HepG2 (cell line): Measurements from ENCODE around the gene LDLRAD4. TPM values are rescaled to one million over a fixed set of nuclear protein-coding genes. Genes with fewer than 3 reads are reported as not detected.
A peak's percentile ranks its signal among the peaks of the same experiment; 100 is the strongest.

Experiments used
- HMG20A ChIP-seq: IDR thresholded peaks from 2 replicates; pipeline ENCODE4 v1.6.1; 2016; ENCODE audit warnings: borderline replicate concordance
- IKZF1 ChIP-seq: fragments of 450-650 bp; IDR thresholded peaks from 2 replicates; pipeline ENCODE4 v1.7.1; 2016
- KLF12 ChIP-seq: sonication (generic); formaldehyde crosslinking; IDR thresholded peaks from 2 replicates; pipeline ENCODE4 v1.4.0; 2020; ENCODE audit warnings: missing genetic modification reagents, borderline replicate concordance
- NPAS2 ChIP-seq: sonication (generic); formaldehyde crosslinking; IDR thresholded peaks from 2 replicates; pipeline ENCODE4 v1.8.0; 2022; ENCODE audit warnings: mild to moderate bottlenecking, missing genetic modification reagents, borderline replicate concordance
- ZEB1 ChIP-seq: IDR thresholded peaks from 2 replicates; pipeline ENCODE4 v1.6.1; 2012; ENCODE audit warnings: mild to moderate bottlenecking, low read depth, inconsistent platforms; ENCODE audit not compliant: insufficient replicate concordance
- ZNF619 ChIP-seq: sonication (generic); formaldehyde crosslinking; IDR thresholded peaks from 2 replicates; pipeline ENCODE4 v1.4.0; 2020; ENCODE audit warnings: mild to moderate bottlenecking, missing genetic modification reagents
- ZNF781 ChIP-seq: sonication (generic); formaldehyde crosslinking; IDR thresholded peaks from 2 replicates; pipeline ENCODE4 v1.5.1; 2020; ENCODE audit warnings: borderline replicate concordance, mild to moderate bottlenecking, missing genetic modification reagents; ENCODE audit errors: not compliant biosample characterization
- ZNF782 ChIP-seq: sonication (generic); formaldehyde crosslinking; IDR thresholded peaks from 2 replicates; pipeline ENCODE4 v1.4.0; 2020; ENCODE audit warnings: missing genetic modification reagents, mild to moderate bottlenecking, borderline replicate concordance
- polyA plus RNA-seq, 8 experiments: library from polyadenylated mRNA; depleted of rRNA in 3 of 8; stranded (reverse) in 7 of 8; unstranded in 1 of 8; fragments of >200 nt; fragmentation: Illumina TruSeq in 4 of 8; extraction: Trizol in 4 of 8; gene quantifications; 2 replicates each; pipeline versions ENCODE4 v1.2.1 to v1.2.3, GENCODE V29; 2011 to 2016; ENCODE audit warnings: low read depth in 4 of 8, missing spikeins in 1 of 8, mixed read lengths in 1 of 8; ENCODE audit not compliant: insufficient read depth in 1 of 8
- total RNA-seq, 5 experiments: library from RNA; depleted of rRNA; stranded (reverse); fragments of >200 nt; fragmentation: Illumina TruSeq; extraction: Trizol; gene quantifications; 2 replicates each; pipeline ENCODE4 v1.2.3, GENCODE V29; 2016; ENCODE audit warnings: low read depth in 1 of 5
- TF ChIP-seq, protein P1 (sequence below): sonication (generic); formaldehyde crosslinking; IDR thresholded peaks from one replicate; pipeline ENCODE4 v1.5.1; 2020; ENCODE audit warnings: mild to moderate bottlenecking, missing genetic modification reagents; ENCODE audit errors: not compliant biosample characterization
- TF ChIP-seq, protein P2 (sequence below): sonication (generic); formaldehyde crosslinking; IDR thresholded peaks from 2 replicates; pipeline ENCODE4 v1.4.0; 2020; ENCODE audit warnings: missing genetic modification reagents, borderline replicate concordance

LDLRAD4 gene
- total and polyA plus RNA-seq, 2 of the 13 experiments (the other 11 are each of a cell fraction or from before 2014, with no cell fraction given): 13.6 to 20.9 TPM

DNA sequence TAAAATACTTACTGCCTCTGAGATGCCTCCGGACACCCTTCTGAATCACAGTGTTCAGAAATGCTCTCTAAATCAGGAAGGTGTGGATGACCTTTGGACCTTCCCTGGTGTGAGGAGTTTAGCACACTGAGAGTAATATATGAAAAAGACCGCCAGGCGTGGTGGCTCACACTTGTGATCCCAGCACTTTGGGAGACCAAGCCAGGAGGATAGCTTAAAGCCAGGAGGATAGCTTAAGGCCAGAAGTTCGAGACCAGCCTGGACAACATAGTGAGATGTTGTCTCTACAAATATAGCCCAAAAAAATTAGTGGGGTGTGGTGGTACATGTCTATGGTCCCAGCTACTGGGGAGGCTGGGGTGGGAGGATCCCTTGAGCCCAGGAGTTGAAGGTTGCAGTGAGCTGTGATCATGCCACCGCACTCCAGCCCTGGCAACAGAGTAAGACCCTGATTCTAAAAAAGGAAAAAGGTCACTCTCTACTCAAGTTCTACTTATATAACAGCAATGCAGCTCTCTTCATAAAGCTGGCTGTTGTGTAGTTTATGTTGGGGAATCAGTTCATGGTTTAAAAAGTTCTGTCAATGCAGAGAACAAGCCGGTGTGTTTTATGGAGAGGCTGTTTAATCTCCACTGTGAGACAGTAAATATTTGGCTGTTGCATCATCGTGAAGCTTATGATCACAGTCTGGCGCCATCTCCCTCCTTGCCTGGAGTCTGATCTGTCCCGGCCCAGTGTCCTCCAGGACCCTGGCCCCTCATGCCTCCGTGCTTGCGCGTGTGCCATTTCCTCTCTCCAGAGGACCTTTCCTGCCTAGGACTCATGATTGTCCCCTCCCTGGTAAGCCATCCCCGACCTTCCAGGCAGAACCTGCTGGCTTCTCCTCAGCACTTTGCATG, 323.3 kb downstream of the LDLRAD4 start (continued):
- TF ChIP-seq, protein P1, sequence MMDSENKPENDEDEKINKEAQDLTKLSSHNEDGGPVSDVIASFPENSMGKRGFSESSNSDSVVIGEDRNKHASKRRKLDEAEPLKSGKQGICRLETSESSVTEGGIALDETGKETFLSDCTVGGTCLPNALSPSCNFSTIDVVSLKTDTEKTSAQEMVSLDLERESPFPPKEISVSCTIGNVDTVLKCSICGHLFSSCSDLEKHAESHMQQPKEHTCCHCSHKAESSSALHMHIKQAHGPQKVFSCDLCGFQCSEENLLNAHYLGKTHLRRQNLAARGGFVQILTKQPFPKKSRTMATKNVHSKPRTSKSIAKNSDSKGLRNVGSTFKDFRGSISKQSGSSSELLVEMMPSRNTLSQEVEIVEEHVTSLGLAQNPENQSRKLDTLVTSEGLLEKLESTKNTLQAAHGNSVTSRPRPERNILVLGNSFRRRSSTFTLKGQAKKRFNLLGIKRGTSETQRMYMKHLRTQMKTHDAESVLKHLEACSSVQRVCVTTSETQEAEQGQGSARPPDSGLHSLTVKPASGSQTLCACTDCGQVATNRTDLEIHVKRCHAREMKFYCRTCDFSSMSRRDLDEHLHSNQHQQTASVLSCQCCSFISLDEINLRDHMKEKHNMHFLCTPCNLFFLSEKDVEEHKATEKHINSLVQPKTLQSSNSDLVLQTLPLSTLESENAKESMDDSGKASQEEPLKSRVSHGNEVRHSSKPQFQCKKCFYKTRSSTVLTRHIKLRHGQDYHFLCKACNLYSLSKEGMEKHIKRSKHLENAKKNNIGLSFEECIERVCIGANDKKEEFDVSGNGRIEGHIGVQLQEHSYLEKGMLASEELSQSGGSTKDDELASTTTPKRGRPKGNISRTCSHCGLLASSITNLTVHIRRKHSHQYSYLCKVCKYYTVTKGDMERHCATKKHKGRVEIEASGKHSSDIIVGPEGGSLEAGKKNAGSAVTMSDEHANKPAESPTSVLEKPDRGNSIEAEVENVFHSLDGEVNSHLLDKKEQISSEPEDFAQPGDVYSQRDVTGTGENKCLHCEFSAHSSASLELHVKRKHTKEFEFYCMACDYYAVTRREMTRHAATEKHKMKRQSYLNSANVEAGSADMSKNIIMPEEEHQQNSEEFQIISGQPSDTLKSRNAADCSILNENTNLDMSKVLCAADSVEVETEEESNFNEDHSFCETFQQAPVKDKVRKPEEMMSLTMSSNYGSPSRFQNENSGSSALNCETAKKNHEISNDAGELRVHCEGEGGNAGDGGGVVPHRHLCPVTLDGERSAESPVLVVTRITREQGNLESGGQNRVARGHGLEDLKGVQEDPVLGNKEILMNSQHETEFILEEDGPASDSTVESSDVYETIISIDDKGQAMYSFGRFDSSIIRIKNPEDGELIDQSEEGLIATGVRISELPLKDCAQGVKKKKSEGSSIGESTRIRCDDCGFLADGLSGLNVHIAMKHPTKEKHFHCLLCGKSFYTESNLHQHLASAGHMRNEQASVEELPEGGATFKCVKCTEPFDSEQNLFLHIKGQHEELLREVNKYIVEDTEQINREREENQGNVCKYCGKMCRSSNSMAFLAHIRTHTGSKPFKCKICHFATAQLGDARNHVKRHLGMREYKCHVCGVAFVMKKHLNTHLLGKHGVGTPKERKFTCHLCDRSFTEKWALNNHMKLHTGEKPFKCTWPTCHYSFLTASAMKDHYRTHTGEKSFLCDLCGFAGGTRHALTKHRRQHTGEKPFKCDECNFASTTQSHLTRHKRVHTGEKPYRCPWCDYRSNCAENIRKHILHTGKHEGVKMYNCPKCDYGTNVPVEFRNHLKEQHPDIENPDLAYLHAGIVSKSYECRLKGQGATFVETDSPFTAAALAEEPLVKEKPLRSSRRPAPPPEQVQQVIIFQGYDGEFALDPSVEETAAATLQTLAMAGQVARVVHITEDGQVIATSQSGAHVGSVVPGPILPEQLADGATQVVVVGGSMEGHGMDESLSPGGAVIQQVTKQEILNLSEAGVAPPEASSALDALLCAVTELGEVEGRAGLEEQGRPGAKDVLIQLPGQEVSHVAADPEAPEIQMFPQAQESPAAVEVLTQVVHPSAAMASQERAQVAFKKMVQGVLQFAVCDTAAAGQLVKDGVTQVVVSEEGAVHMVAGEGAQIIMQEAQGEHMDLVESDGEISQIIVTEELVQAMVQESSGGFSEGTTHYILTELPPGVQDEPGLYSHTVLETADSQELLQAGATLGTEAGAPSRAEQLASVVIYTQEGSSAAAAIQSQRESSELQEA (CRISPR knock-in tag): no peak
- TF ChIP-seq ZNF781 (CRISPR knock-in tag): no peak
- TF ChIP-seq HMG20A (CRISPR knock-in tag): peak; percentile 90; the same call in 1 of the 2 replicates
- no peak for TF ChIP-seq IKZF1
- TF ChIP-seq, protein P2, sequence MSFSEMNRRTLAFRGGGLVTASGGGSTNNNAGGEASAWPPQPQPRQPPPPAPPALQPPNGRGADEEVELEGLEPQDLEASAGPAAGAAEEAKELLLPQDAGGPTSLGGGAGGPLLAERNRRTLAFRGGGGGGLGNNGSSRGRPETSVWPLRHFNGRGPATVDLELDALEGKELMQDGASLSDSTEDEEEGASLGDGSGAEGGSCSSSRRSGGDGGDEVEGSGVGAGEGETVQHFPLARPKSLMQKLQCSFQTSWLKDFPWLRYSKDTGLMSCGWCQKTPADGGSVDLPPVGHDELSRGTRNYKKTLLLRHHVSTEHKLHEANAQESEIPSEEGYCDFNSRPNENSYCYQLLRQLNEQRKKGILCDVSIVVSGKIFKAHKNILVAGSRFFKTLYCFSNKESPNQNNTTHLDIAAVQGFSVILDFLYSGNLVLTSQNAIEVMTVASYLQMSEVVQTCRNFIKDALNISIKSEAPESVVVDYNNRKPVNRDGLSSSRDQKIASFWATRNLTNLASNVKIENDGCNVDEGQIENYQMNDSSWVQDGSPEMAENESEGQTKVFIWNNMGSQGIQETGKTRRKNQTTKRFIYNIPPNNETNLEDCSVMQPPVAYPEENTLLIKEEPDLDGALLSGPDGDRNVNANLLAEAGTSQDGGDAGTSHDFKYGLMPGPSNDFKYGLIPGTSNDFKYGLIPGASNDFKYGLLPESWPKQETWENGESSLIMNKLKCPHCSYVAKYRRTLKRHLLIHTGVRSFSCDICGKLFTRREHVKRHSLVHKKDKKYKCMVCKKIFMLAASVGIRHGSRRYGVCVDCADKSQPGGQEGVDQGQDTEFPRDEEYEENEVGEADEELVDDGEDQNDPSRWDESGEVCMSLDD (CRISPR knock-in tag): no peak
- TF ChIP-seq ZNF619 (CRISPR knock-in tag): no peak
- TF ChIP-seq ZNF782: no peak; the same call in 1 of the 2 replicates
- TF ChIP-seq NPAS2 (CRISPR knock-in tag): no peak
- TF ChIP-seq KLF12 (CRISPR knock-in tag): peak; percentile 66; the same call in 1 of the 2 replicates
- no peak for TF ChIP-seq ZEB1
